ENCODE data around the gene KCNQ1. TPM values are rescaled to one million over a fixed set of nuclear protein-coding genes. Genes with fewer than 3 reads are reported as not detected.
A peak's percentile ranks its signal among the peaks of the same experiment; 100 is the strongest.

The KCNQ1 gene
- total RNA-seq, 1 experiment from 2014 or later, result 1.0 TPM

DNA sequence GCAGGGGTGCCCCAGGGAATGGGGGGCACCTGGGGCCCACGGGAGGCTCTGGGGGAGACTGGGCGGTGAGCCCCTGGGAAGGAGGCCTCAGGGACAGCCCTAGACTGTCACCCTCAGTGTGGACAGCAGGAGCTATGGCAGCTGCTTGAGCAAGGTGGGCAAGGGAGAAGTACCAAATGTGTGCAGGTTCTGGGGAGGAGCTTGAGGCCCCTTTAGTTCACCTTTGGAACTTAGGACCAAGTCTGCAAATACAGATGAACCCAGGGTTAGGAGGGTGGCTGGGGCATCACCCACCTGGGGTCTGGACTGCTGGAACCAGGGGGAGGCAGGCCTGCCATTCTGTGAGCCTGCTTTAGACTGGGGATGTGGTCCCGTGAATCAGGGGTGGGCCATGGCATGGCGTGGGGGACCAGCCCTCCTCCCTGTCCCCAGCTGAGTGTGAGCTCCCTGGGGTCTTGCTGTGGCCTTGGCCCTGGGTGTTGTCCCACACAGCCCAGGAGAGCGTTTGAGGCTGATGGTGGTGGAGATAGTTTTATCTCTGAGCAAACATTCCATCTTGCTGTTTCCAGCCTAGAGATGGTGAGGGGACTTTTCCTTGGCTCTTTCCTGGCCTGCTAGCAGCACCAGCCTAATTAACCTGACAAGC is 122.3 kb downstream of the KCNQ1 start:
- peak in 1 of 2 experiments; percentile 44 for DNase-seq
- H3K36me3 ChIP-seq (ENCODE audit: control insufficient read depth, insufficient read depth, low read length), result no peaks in the 10 kb centered on the region
- no peak overlapping the region for H3K27ac Mint-ChIP-seq (ENCODE audit: unreplicated experiment)
- no peaks in the 10 kb centered on the region for H3K9me3 Mint-ChIP-seq (ENCODE audit: unreplicated experiment)
- H3K4me1 Mint-ChIP-seq (ENCODE audit: low read depth, unreplicated experiment), result no peaks in the 10 kb centered on the region
- intact Hi-C loops (cut with micrococcal nuclease; ENCODE audit: unreplicated experiment), result no loop called here
- H3K4me1 ChIP-seq, result peaks cover 53% of the 10 kb centered on the region
- no peaks in the 10 kb centered on the region for H3K36me3 Mint-ChIP-seq (ENCODE audit: insufficient read depth, unreplicated experiment)
- ChIA-PET POLR2A (no interaction called here), CTCF (no interaction called here)
- no TSS peak for BruUV-seq (replicated peaks)
- no peak overlapping the region for H3K4me3 Mint-ChIP-seq (ENCODE audit: unreplicated experiment)
- H3K27me3 ChIP-seq (replicated peaks; ENCODE audit: control insufficient read depth, insufficient read depth, low read length), result no peaks in the 10 kb centered on the region
- H3K9me3 ChIP-seq, result no peaks in the 10 kb centered on the region
- H3K27me3 Mint-ChIP-seq (ENCODE audit: insufficient read depth, unreplicated experiment), result no peaks in the 10 kb centered on the region
- H3K4me3 ChIP-seq (ENCODE audit: low read depth, low read length), result no peak overlapping the region
- TF ChIP-seq, protein P1, sequence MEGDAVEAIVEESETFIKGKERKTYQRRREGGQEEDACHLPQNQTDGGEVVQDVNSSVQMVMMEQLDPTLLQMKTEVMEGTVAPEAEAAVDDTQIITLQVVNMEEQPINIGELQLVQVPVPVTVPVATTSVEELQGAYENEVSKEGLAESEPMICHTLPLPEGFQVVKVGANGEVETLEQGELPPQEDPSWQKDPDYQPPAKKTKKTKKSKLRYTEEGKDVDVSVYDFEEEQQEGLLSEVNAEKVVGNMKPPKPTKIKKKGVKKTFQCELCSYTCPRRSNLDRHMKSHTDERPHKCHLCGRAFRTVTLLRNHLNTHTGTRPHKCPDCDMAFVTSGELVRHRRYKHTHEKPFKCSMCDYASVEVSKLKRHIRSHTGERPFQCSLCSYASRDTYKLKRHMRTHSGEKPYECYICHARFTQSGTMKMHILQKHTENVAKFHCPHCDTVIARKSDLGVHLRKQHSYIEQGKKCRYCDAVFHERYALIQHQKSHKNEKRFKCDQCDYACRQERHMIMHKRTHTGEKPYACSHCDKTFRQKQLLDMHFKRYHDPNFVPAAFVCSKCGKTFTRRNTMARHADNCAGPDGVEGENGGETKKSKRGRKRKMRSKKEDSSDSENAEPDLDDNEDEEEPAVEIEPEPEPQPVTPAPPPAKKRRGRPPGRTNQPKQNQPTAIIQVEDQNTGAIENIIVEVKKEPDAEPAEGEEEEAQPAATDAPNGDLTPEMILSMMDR (IDR thresholded peaks at IDR 0.05; ENCODE audit: insufficient read depth in 1 of 2, low read depth in 1 of 2, low read length in 1 of 2, severe bottlenecking in 1 of 2, unreplicated experiment in 1 of 2), result no peak

DNA sequence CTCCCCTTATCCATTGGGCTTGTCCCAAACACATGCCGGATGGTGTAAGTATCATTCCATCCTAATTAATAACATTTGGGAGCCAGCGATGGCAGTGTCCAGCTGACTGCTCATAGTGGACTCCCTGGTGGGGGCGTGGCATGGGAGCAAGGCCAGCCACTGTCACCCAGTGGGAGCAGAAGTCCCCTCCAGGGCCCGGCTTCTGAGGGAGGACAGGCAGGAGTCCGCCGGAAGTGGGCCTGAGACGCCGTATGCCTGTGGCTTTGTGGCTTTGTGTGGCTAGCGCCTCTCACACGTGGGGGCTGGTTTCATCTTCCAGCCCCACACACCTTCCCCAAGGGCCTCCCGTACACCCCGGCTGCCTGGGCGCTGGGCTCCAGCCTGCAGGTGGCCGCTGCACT is 124.5 kb downstream of the KCNQ1 start:
- no TSS peak for BruUV-seq (replicated peaks)
- no peaks in the 10 kb centered on the region for H3K9me3 Mint-ChIP-seq (ENCODE audit: unreplicated experiment)
- H3K27ac Mint-ChIP-seq (ENCODE audit: unreplicated experiment), result no peak overlapping the region
- Histone ChIP-seq H3K27me3 (replicated peaks; ENCODE audit: control insufficient read depth, insufficient read depth, low read length) (no peaks in the 10 kb centered on the region), H3K4me1 (peaks cover 31% of the 10 kb centered on the region), H3K4me3 (ENCODE audit: low read depth, low read length) (no peak overlapping the region), H3K36me3 (ENCODE audit: control insufficient read depth, insufficient read depth, low read length) (no peaks in the 10 kb centered on the region), H3K9me3 (no peaks in the 10 kb centered on the region)
- H3K27me3 Mint-ChIP-seq (ENCODE audit: insufficient read depth, unreplicated experiment), result no peaks in the 10 kb centered on the region
- intact Hi-C loops (cut with micrococcal nuclease; ENCODE audit: unreplicated experiment), result no loop called here
- POLR2A ChIA-PET, result no interaction called here
- TF ChIP-seq, protein P1 (IDR thresholded peaks at IDR 0.05; ENCODE audit: insufficient read depth in 1 of 2, low read depth in 1 of 2, low read length in 1 of 2, severe bottlenecking in 1 of 2, unreplicated experiment in 1 of 2), result no peak
- no peak for DNase-seq
- H3K4me3 Mint-ChIP-seq (ENCODE audit: unreplicated experiment), result no peak overlapping the region
- H3K4me1 Mint-ChIP-seq (ENCODE audit: low read depth, unreplicated experiment), result no peaks in the 10 kb centered on the region
- H3K36me3 Mint-ChIP-seq (ENCODE audit: insufficient read depth, unreplicated experiment), result no peaks in the 10 kb centered on the region
- CTCF ChIA-PET, result interaction anchor here (0.6 kb wide), 1 partner anchor 35 kb away, joined by 4 read pairs; no protein-coding TSS in a partner anchor

DNA sequence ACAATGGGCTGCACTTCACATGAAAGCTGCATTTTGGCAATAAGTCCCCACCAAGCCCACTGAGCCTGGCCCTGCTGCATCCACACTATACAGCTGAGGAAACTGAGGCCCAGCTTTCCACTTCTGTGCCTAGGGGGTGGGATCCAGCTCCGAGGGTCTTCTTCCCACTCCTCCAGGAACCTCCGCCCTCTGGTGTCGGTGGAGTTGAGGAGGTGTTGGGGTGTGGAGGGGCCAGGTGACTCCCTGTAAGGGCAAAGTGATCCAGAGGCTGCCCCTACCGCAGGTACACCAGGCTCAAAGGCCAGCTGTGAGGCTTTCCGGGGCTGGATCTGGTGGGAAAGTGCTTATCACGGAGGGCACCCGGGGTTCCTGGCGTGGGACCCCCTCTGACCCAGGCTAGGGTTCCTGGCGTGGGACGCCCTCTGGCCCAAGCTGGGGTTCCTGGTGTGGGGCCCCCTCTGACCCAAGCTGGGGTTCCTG is 125.0 kb downstream of the KCNQ1 start:
- no TSS peak for BruUV-seq (replicated peaks)
- Mint-ChIP-seq H3K27me3 (ENCODE audit: insufficient read depth, unreplicated experiment) (no peaks in the 10 kb centered on the region), H3K4me3 (ENCODE audit: unreplicated experiment) (no peak overlapping the region), H3K4me1 (ENCODE audit: low read depth, unreplicated experiment) (no peaks in the 10 kb centered on the region), H3K27ac (ENCODE audit: unreplicated experiment) (no peak overlapping the region), H3K9me3 (ENCODE audit: unreplicated experiment) (no peaks in the 10 kb centered on the region), H3K36me3 (ENCODE audit: insufficient read depth, unreplicated experiment) (no peaks in the 10 kb centered on the region)
- Histone ChIP-seq H3K4me1 (peaks cover 26% of the 10 kb centered on the region), H3K9me3 (no peaks in the 10 kb centered on the region), H3K4me3 (ENCODE audit: low read depth, low read length) (no peak overlapping the region), H3K27me3 (replicated peaks; ENCODE audit: control insufficient read depth, insufficient read depth, low read length) (no peaks in the 10 kb centered on the region), H3K36me3 (ENCODE audit: control insufficient read depth, insufficient read depth, low read length) (no peaks in the 10 kb centered on the region)
- no peak for DNase-seq
- POLR2A ChIA-PET, result no interaction called here
- CTCF ChIA-PET, result interaction anchor here (0.6 kb wide), 1 partner anchor 36 kb away, joined by 4 read pairs; no protein-coding TSS in a partner anchor
- TF ChIP-seq, protein P1 (IDR thresholded peaks at IDR 0.05; ENCODE audit: insufficient read depth in 1 of 2, low read depth in 1 of 2, low read length in 1 of 2, severe bottlenecking in 1 of 2, unreplicated experiment in 1 of 2), result no peak
- intact Hi-C loops (cut with micrococcal nuclease; ENCODE audit: unreplicated experiment), result no loop called here

All from Caco-2 (cell line).